Activated CD4-positive, alpha-beta memory T cell treated with anti-CD3 and anti-CD28 coated beads for 36 hours (primary cell): ENCODE measurements around the gene NATD1. TPM values are rescaled to one million over a fixed set of nuclear protein-coding genes. Genes with fewer than 3 reads are reported as not detected.
A peak's percentile ranks its signal among the peaks of the same experiment; 100 is the strongest.

Experiments used
- CTCF ChIA-PET: fragments of 350-600 bp; sonication (Branson Sonifier 250); formaldehyde crosslinking; loops from one replicate; lab custom pipeline; 2021; ENCODE audit warnings: antibody characterized with exemption, inconsistent platforms; lab: Charles Lee
- POLR2A ChIA-PET: fragments of 350-600 bp; sonication (Branson Sonifier 250); formaldehyde crosslinking; loops from one replicate; lab custom pipeline; 2021; ENCODE audit warnings: antibody characterized with exemption; lab: Charles Lee
- DNase-seq: peaks from one replicate; pipeline ENCODE4 v3.0.0-alpha.2; 2020
- H3K27ac Mint-ChIP-seq: one replicate; pipeline ENCODE4 v1.8.0; 2021; ENCODE audit warnings: mixed read lengths
- H3K27me3 Mint-ChIP-seq: one replicate; pipeline ENCODE4 v1.8.0; 2021; ENCODE audit warnings: mixed read lengths
- H3K36me3 Mint-ChIP-seq: one replicate; pipeline ENCODE4 v1.8.0; 2021; ENCODE audit warnings: mixed read lengths
- H3K4me1 Mint-ChIP-seq: one replicate; pipeline ENCODE4 v1.8.0; 2021; ENCODE audit warnings: low read depth, mixed read lengths
- H3K4me3 Mint-ChIP-seq: one replicate; pipeline ENCODE4 v1.8.0; 2021; ENCODE audit warnings: mild to moderate bottlenecking, mixed read lengths
- H3K9me3 Mint-ChIP-seq: one replicate; pipeline ENCODE4 v1.8.0; 2021; ENCODE audit warnings: mixed read lengths
- intact Hi-C: fragments of 100-400 bp; cut with micrococcal nuclease; formaldehyde crosslinking; loops from one replicate; pipeline ENCODE4 v1.15.1; 2023
- total RNA-seq, 2 experiments: library from RNA; stranded (reverse); gene quantifications; one replicate each; pipeline ENCODE4 v1.2.3, GENCODE V29; 2021

The NATD1 gene
- total RNA-seq, 2 experiments from 2014 or later, result 3.0 to 3.2 TPM

DNA sequence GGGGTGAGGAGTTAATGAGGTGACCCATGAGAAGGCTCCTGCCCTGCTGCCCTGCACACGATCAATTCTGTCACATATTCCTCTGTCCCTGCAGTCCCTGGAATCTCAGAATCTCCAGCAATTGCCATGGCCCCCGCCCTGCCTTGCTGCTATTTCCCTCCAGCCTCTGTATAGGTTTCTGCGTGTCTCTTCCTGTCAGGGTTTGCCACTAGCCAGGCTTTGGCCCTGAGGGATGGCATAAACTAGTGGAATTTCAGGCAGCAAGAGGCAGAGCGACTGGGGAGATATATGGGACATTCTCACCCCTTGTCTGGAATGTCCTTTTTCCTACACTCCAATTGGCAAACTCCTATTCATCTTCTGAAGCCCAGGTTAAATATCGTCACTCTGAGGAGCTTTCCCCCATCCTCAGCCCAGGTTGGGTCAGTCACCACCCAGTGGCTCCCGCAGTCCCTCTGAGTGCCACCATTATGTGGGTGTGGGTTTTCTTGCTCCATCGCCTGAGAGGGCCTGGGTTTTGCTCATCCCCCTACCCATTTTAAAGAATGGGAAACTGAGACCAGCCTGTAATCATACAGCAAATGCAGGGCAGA lies 15.5 kb upstream of the NATD1 start:
- H3K9me3 Mint-ChIP-seq, result no peaks in the 10 kb centered on the region
- intact Hi-C loops, result no loop called here
- H3K27me3 Mint-ChIP-seq, result no peaks in the 10 kb centered on the region
- POLR2A ChIA-PET, result no interaction called here
- H3K36me3 Mint-ChIP-seq, result no peaks in the 10 kb centered on the region
- H3K4me1 Mint-ChIP-seq, result peaks cover 15% of the 10 kb centered on the region
- CTCF ChIA-PET, result interaction anchor here (0.7 to 2.3 kb wide), 3 partner anchors 12 to 30 kb away, joined by 3 to 7 read pairs (median 5); no protein-coding TSS in a partner anchor
- no peak overlapping the region for H3K4me3 Mint-ChIP-seq
- DNase-seq, result no peak
- peak overlapping the region; percentile 66 for H3K27ac Mint-ChIP-seq

DNA sequence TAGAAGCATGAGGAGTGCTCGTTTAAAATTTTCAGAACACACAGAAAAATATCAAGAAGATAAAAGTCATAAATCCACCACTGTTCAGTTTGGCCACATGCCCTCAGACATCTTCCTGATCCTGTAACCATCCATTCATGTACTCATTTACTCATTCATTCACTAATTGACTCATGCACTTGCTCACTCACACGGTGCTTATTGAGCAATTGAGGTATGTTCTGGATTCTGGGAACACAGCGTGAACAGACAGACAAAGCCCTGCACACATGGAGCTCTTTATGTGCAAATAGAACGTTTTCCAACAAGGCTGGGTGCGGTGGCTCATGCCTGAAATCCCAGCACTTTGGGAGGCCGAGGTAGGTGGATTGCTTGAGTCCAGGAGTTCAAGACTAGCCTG lies 10.2 kb upstream of the NATD1 start:
- CTCF ChIA-PET, result interaction anchor here (0.9 to 1.6 kb wide), 3 partner anchors 13 to 248 kb away, joined by 3 to 5 read pairs (median 4); no protein-coding TSS in a partner anchor
- intact Hi-C loops, result no loop called here
- POLR2A ChIA-PET, result no interaction called here

DNA sequence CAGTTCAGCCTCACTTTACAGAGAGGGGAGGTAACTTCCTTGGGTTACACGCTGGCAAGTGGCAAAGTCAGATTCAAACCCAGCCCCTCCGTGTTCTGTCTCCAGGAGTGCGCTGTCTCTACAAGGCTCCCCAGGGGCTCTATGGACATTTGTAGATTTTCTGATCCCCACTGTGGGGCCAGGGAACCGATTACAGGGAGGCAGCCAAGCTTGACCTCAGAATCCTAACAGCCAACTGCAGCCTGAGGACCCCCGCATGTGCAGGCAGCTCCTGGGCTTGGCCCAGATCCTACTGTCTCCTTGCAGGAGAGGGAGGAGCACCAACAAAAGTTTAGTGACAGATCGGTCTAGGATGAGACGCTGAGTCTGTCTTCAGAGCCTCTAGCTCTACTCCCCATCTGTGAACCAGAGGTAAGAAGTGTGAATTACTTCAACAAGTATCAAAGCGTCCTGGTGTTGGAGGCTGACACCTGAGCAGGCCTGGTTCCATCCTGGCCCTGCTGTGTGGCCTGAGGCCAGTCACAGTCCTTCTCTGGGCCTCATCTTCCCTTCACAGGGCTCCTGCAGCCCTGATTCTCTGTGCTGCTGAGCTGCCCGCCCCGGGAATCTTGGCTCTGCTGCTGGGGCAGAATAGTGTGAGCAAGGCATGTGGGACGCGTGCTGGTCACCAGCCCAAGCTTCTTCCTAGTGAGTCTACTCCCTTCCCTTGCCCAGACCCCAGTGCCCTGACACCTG lies 9.2 kb upstream of the NATD1 start:
- DNase-seq, result no peak
- Mint-ChIP-seq H3K4me1 (peaks cover 15% of the 10 kb centered on the region), H3K36me3 (no peaks in the 10 kb centered on the region), H3K4me3 (no peak overlapping the region), H3K9me3 (no peaks in the 10 kb centered on the region), H3K27me3 (no peaks in the 10 kb centered on the region), H3K27ac (no peak overlapping the region)
- intact Hi-C loops, result no loop called here
- CTCF ChIA-PET, result interaction anchor here (0.9 to 1.2 kb wide), 2 partner anchors 195 to 249 kb away, joined by 4 read pairs; no protein-coding TSS in a partner anchor
- POLR2A ChIA-PET, result no interaction called here

More for the DNA sequence above, 10.2 kb upstream of the NATD1 start:
- Mint-ChIP-seq H3K36me3 (no peaks in the 10 kb centered on the region), H3K27me3 (no peaks in the 10 kb centered on the region), H3K4me3 (no peak overlapping the region), H3K27ac (no peak overlapping the region), H3K9me3 (no peaks in the 10 kb centered on the region), H3K4me1 (peaks cover 21% of the 10 kb centered on the region)
- peak; percentile 15 for DNase-seq

DNA sequence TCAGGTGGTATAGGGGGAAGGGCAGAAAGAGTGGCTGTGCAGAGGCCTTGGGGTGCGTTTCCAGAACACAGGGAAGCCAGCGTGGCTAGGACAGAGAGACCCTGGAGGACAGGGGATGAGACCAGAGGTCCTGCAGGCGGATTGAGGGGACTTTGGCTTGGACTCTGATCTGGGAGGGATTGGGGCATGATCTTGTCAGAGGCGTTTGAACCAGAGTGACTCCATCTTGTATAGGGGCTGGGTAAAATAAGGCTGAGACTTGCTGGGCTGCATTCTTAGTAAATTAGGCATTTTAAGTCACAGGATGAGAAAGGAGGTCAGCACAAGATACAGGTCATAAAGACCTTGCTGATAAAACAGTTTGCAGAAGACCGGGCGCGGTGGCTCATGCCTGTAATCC lies 5.4 kb upstream of the NATD1 start:
- DNase-seq, result no peak
- Mint-ChIP-seq H3K36me3 (no peaks in the 10 kb centered on the region), H3K4me3 (no peak overlapping the region), H3K4me1 (peaks cover 16% of the 10 kb centered on the region), H3K27me3 (no peaks in the 10 kb centered on the region), H3K9me3 (no peaks in the 10 kb centered on the region), H3K27ac (no peak overlapping the region)
- ChIA-PET CTCF (no interaction called here), POLR2A (no interaction called here)
- intact Hi-C loops, result no loop called here

DNA sequence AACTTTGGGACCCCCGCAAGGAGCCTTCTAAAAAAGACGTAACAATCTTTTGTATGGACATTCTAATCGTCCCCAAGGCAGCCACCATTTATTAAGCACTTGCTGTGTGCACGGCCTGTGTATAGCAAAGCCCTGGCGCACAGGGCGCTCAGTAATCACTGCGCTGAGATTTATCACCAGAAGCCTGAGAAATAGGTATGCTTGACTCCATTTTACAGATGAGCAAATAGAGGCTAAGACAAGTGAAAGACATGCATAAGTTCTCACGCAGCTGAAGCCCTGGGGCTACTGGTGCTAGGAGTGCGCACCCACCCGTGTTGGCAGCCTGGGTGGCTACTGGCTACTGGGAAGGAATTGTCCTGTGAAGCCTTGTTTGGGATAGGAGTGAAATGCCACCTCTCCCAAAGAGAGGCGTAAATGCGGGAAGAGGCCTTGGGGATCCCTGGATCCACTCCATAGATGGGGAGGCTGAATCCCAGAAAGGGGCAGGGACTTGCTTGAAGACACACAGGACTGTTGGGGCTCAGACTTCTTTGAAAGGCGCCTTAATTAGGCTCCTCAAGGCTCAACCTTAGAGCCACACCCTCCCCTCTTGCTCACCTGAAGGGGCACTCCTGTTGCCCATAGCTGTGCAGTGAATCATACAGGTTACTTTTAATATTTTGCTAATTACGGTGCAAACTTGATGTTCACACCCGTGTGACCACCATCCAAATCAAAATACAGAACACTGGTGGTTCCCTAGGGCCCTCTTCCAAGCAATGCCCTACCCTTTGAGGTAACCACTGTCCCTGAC lies 634 bp upstream of the NATD1 start:
- POLR2A ChIA-PET, result interaction anchor here (0.6 kb wide), 1 partner anchor 41 kb away, joined by 3 read pairs; no protein-coding TSS in a partner anchor
- Mint-ChIP-seq H3K27me3 (no peaks in the 10 kb centered on the region), H3K9me3 (no peaks in the 10 kb centered on the region), H3K36me3 (no peaks in the 10 kb centered on the region), H3K4me1 (peaks cover 19% of the 10 kb centered on the region), H3K4me3 (peak overlapping the region; percentile 81), H3K27ac (peak overlapping the region; percentile 38)
- no peak for DNase-seq
- CTCF ChIA-PET, result no interaction called here
- intact Hi-C loops, result loop anchor here (1.0 to 2.0 kb wide), 2 partner anchors 34 to 39 kb away; partner anchors contain the start of gene TMEM11

DNA sequence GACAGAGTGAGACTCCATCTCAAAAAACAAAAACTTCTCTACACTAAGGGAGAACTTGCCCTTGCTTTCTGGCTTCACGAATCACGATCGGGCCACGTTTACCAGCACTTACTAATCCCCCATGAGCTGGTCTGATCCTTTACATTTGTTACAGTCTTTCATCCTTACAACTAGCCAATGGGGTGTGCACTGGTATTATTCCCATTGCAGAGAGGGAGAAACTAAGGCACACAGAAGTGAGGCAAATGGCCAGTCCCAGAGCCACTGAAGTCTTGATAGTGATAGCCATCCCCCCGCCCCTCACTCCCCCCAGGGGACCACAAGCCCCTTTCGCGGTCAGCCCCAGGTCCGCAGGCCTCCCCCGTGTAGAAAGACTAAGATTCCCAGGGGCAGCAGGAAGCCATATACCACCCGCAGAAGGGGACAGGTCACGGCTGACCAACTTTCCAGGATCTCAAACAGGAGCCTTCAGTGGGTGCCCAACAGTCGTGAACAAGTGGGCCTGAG lies 868 bp downstream of the NATD1 start:
- intact Hi-C loops, result loop anchor here (2.0 kb wide), 1 partner anchor 38 kb away; the partner anchor contains the start of gene TMEM11
- Mint-ChIP-seq H3K4me1 (peaks cover 12% of the 10 kb centered on the region), H3K27me3 (no peaks in the 10 kb centered on the region), H3K27ac (no peak overlapping the region), H3K9me3 (no peaks in the 10 kb centered on the region), H3K4me3 (peak overlapping the region; percentile 68), H3K36me3 (no peaks in the 10 kb centered on the region)
- ChIA-PET POLR2A (interaction anchor here (0.9 kb wide), 1 partner anchor 209 kb away, joined by 3 read pairs; no protein-coding TSS in a partner anchor), CTCF (interaction anchor here (1.6 kb wide), 1 partner anchor 28 kb away, joined by 7 read pairs; no protein-coding TSS in a partner anchor)
- peak; percentile 11 for DNase-seq

DNA sequence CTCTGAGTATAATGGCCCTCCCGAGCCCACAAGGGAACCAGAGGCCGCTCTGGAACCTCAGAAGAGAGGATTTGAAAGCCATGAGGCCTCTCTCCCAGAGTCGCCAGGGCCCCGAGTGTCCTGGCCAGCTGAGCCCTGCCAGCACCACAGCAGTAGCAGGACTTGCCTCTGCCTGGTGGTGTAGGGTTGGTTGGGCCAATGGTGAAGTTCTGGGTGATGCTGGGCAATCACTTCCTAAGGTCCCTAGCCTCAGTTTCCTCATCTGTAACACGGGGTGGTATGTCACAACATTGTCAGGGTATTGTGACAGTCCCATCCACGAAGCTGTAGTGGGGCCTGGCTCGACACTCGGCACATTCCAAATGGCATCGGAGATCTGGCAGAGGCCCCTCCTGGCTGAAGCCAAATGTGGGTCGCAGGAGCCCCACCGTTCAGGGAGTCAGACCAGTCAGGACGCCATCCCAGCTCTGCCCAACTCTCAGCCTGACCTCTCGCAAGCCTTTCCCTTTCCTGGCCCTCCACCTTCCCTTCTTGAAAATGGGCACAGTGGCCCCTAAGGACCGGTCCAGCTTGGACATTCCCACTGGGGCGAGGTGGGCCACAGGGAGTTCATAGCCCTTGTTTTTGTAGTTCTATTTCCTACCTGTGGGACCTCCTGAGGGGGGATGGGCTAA lies 1.7 kb downstream of the NATD1 start:
- Mint-ChIP-seq H3K27me3 (no peaks in the 10 kb centered on the region), H3K36me3 (no peaks in the 10 kb centered on the region), H3K27ac (no peak overlapping the region), H3K9me3 (no peaks in the 10 kb centered on the region), H3K4me3 (no peak overlapping the region), H3K4me1 (peaks cover 12% of the 10 kb centered on the region)
- ChIA-PET CTCF (interaction anchor here (1.6 kb wide), 1 partner anchor 29 kb away, joined by 7 read pairs; no protein-coding TSS in a partner anchor), POLR2A (no interaction called here)
- no peak for DNase-seq
- intact Hi-C loops, result loop anchor here (2.0 kb wide), 1 partner anchor 37 kb away; the partner anchor contains the start of gene TMEM11

DNA sequence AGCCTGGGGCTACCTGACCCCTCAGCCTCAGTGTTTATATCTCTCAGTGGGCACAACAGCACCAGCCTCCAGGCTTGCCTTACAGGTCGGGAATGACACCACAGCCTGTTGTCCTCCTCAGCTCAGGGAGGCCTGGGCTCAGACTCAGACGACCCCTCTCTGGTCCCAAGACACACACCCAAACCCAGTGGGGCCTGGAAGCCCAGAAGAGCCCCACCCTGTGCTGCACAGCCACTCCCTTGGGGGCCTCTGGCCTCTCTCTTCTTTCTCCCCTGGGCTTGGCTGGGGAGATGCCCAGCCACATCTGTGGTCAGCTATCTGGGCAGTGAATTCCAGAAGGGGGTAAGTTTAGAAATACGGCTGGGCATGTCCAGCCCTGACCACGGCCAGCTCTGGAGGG lies 2.4 kb downstream of the NATD1 start:
- Mint-ChIP-seq H3K27ac (no peak overlapping the region), H3K27me3 (no peaks in the 10 kb centered on the region), H3K4me1 (peaks cover 12% of the 10 kb centered on the region), H3K9me3 (no peaks in the 10 kb centered on the region), H3K36me3 (no peaks in the 10 kb centered on the region), H3K4me3 (no peak overlapping the region)
- ChIA-PET CTCF (no interaction called here), POLR2A (no interaction called here)
- intact Hi-C loops, result no loop called here
- no peak for DNase-seq

DNA sequence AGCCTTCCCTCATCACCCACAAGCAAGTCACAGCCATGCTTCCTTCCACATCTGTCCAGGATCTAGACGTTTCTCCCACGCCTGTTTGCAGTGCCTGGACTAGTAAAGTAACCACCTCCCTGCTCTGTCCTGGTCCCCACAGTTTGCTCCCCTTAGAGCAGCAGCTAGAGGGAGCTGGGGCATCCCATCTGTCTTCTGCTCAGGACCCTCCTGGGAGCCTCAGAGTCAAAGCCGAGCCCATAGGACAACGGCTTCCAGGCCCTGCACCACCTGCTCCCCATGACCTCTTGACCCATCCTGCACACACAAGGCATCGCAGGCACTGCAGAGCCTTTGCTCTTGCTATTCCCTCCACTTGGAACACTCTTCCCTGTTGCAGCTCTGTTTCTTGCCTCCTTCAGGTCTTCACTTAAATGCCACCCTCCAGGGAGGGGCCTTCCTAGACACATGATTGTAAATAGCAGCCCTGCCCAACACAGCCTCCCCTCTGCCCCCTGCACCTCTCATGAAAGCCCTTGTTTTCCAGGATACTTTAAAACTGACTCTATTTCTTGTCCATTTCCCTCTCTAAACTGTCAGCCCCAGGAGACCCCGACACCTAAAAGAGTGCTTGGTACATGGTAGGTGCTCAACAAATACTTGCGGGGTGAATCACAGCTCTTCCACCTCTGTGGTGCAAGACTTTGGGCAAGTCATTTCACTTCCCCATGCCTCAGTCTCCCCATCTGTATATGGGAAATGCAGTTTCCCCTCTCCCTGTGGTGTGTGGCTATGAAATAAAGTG lies 3.1 kb downstream of the NATD1 start:
- DNase-seq, result no peak
- ChIA-PET CTCF (no interaction called here), POLR2A (interaction anchor here (1.5 kb wide), 1 partner anchor 35 kb away, joined by 3 read pairs; no protein-coding TSS in a partner anchor)
- Mint-ChIP-seq H3K4me3 (no peak overlapping the region), H3K4me1 (peaks cover 12% of the 10 kb centered on the region), H3K9me3 (no peaks in the 10 kb centered on the region), H3K27ac (no peak overlapping the region), H3K27me3 (no peaks in the 10 kb centered on the region), H3K36me3 (no peaks in the 10 kb centered on the region)
- intact Hi-C loops, result no loop called here

DNA sequence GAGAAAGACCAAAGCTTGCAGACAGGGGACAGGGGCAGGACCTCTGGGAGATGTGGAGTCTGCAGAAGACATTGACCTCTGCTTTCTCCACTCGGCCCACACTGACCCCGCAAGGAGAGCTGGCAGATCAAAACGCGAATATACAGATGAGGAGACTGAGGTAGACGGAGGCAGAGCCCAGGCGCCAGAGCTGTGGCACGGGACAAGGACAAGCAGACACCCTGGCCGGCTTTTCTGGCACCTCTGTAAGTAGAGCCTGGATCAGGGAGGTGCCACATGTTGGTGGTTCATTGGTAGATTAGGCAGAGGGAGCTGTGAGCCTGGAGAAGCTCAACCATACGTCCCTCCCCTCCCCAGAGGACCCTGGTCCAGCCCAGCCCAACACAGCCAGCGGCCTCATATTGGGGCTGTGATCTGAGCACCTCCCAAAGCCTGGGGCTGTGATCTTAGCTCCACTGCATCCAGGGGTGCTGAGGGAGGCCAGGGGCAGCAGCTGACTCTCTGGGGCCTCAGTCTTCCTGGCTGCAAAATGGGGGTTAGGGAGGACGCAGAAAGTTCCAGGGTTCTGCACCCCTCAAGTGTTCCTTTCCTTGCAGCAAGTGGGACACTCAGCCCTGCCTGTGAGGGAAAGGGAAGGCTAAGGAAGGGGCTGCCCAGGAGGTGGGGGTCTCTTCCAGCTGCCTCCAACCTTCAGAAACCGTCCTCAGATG lies 4.0 kb downstream of the NATD1 start:
- peaks cover 12% of the 10 kb centered on the region for H3K4me1 Mint-ChIP-seq
- POLR2A ChIA-PET, result interaction anchor here (1.5 kb wide), 1 partner anchor 34 kb away, joined by 3 read pairs; no protein-coding TSS in a partner anchor
- CTCF ChIA-PET, result no interaction called here
- no peak overlapping the region for H3K4me3 Mint-ChIP-seq
- H3K36me3 Mint-ChIP-seq, result no peaks in the 10 kb centered on the region
- no peak for DNase-seq
- intact Hi-C loops, result no loop called here
- H3K27me3 Mint-ChIP-seq, result no peaks in the 10 kb centered on the region
- H3K9me3 Mint-ChIP-seq, result no peaks in the 10 kb centered on the region
- no peak overlapping the region for H3K27ac Mint-ChIP-seq
